ENCODE data around the gene KRTAP22-1.

KRTAP22-1 gene

DNA sequence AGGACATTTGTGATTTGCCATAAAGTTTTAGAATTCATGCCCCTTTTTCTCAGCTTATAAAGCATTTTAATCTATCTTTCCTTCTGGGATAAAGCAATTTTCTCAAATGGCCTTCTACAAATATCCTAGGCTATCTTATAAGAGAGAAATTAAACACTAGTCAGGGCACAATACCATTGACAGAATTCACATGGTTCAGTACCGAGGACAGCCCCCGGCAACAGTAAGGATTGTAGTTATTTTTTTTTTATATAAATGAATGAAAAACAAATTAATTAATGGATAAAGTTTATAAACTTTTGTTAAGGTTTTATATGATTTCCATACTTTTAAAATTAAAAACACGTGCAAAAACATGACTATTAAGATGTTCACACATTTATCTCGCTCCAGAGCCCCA, 27.2 kb downstream of the KRTAP22-1 start:
- DNase-seq = no peak

DNA sequence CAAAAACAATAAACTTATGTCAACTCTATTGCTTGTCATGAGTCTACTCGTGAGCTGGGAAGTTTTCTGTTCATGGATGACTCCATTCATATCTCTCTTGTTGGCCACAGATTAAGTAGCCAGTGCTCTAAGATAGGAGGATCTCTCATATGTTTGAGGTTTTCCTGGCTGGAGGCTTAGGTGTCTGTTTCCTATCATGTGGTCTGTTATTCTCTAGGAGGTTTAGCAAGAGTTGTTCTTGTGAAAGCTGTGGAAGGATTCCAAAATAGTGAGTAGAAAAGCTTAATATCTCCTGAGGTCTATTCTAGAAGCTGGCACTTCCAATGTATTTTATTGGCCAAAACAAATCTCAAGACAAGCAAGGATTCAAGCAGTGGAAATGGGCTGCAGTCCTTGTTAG, 28.3 kb downstream of the KRTAP22-1 start:
- DNase-seq = no peak

DNA sequence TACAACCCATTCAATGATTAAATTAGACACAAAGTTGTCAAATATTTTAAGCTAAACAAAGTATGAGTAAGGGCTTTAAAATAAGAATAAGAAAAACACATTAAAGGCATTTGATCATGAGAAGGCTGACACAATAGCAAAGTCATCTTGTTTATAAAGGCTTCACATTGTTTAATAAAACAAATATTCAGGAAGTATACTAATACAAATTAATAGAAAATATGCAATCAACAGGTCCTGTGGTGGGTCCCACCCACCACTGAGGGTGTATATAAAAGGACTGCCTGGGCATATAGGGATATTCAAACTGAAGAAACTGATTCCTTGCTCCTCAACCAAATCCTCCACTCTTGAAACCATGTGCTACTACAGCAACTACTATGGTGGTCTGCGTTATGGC, 34.0 kb downstream of the KRTAP22-1 start, which contains the start of gene KRTAP20-2:
Gene KRTAP20-2, plus strand, starts transcription at position 301 of the 400 bp plus-strand sequence. Its CDS starts 58 bp downstream, at position 359.
- no peak for DNase-seq

DNA sequence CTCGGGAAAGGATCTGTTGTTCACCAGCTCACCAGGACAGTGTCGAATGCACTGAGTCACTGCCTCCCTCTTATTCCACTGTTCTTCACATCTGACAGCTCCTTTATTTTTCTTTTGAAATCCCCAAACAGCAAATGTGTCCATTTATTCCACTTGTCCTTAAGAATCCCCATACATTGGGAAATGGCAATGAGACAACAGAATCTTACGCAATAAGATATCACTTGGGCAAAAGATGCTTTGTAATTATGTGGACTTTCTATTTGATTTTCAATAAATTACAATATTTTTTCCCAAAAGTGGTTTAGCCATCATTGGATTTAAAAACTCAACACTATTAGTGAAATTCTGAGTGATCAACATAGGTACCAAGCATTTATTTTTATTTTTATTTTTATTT, 37.8 kb downstream of the KRTAP22-1 start:
- DNase-seq = no peak

DNA sequence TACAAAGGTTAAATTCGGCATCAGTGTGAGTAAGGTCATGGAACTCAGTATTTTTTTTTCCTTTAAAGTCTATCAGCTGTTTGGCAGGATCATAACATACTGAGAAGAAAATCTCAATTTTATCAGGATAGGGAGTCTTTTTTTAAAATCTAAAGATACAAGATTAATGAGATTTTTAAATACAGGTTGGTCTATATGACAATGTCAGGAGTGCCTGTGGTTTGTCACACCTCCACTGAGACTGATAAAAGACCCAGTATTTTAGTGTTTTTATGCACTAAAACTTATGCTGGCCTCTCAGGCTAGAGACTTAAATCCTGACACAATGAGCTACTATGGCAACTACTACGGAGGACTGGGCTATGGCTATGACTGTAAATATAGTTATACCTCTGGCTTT, 41.7 kb downstream of the KRTAP22-1 start, which contains the start of gene KRTAP20-3:
Gene KRTAP20-3, plus strand, starts transcription at position 301 of the 400 bp plus-strand sequence.
- DNase-seq = no peak

DNA sequence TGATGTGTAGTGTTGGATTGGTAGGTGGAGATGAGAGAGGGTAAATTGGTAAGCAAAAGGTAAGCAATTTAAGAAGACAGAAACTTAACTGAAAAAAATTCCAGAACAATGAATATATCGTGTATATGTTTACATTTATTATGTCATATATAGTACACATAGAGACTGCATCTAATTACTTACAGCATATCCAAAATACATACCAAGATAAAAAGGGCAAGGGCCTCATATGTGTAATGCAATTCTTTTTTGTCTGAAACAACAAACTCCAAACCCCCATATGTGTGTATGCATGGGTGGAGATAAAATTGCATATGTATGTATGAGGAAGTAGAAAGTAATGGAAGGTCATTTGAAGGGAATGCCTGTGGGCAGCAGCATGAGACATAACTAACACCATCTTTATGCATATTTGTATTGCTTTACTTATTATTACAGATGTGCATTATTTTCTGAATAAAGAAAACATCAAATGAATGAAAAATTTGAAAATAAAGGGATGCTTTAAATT, 46.1 kb downstream of the KRTAP22-1 start:
- DNase-seq = no peak
